Measurements from ENCODE around the gene PRR5. TPM values are rescaled to one million over a fixed set of nuclear protein-coding genes. Genes with fewer than 3 reads are reported as not detected.

The PRR5 gene
- total RNA-seq, 4 donors from 2014 or later, result 0.29 to 20.0 (median 10.8) TPM

GRCh38 chr22:44689915-44690524 is 12.0 kb upstream of the PRR5 start:
- no peaks in the 10 kb centered on the region for H3K9me3 ChIP-seq
- H3K27ac ChIP-seq, result no peak overlapping the region
- no peak overlapping the region for H3K4me3 ChIP-seq
- H3K27me3 ChIP-seq, result no peaks in the 10 kb centered on the region
- H3K4me1 ChIP-seq, result no peaks in the 10 kb centered on the region
- H3K36me3 ChIP-seq, result no peaks in the 10 kb centered on the region
- DNase-seq, result no peak
- intact Hi-C loops (cut with DNase I; ENCODE audit: low total_unique reads), result no loop called here
- no peak for TF ChIP-seq POLR2A (IDR thresholded peaks at IDR 0.05)
- TF ChIP-seq, protein P1, sequence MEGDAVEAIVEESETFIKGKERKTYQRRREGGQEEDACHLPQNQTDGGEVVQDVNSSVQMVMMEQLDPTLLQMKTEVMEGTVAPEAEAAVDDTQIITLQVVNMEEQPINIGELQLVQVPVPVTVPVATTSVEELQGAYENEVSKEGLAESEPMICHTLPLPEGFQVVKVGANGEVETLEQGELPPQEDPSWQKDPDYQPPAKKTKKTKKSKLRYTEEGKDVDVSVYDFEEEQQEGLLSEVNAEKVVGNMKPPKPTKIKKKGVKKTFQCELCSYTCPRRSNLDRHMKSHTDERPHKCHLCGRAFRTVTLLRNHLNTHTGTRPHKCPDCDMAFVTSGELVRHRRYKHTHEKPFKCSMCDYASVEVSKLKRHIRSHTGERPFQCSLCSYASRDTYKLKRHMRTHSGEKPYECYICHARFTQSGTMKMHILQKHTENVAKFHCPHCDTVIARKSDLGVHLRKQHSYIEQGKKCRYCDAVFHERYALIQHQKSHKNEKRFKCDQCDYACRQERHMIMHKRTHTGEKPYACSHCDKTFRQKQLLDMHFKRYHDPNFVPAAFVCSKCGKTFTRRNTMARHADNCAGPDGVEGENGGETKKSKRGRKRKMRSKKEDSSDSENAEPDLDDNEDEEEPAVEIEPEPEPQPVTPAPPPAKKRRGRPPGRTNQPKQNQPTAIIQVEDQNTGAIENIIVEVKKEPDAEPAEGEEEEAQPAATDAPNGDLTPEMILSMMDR (IDR thresholded peaks at IDR 0.05), result no peak

GRCh38 chr22:44691796-44692661 is 10.0 kb upstream of the PRR5 start:
- H3K27me3 ChIP-seq, result no peaks in the 10 kb centered on the region
- no peak overlapping the region for H3K27ac ChIP-seq
- intact Hi-C loops (cut with DNase I; ENCODE audit: low total_unique reads), result no loop called here
- no peaks in the 10 kb centered on the region for H3K4me1 ChIP-seq
- H3K4me3 ChIP-seq, result no peak overlapping the region
- TF ChIP-seq POLR2A (IDR thresholded peaks at IDR 0.05), result no peak
- TF ChIP-seq, protein P1 (IDR thresholded peaks at IDR 0.05), result no peak
- DNase-seq, result no peak
- H3K36me3 ChIP-seq, result no peaks in the 10 kb centered on the region
- no peaks in the 10 kb centered on the region for H3K9me3 ChIP-seq

DNA sequence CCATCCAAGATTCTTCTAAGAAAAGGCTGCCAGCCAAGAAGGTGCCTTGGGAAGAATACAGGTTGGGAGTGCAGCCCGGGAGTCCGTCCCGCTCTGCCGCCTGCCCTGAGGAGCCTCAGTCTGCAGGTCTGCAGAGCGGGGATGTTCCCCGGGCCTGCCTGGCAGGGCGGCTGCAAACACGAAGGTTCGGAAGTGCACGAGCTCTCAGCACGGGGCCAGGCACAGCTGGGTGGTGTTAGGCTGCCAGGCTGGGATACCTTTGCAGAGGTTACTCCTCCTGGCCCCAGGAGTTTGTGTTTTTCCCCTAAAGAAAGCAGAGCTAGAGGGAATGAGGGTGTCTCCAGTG is 9.4 kb upstream of the PRR5 start:
- intact Hi-C loops (cut with DNase I; ENCODE audit: low total_unique reads), result no loop called here

GRCh38 chr22:44693145-44693544 is 8.9 kb upstream of the PRR5 start:
- H3K27ac ChIP-seq, result no peak overlapping the region
- intact Hi-C loops (cut with DNase I; ENCODE audit: low total_unique reads), result no loop called here

More for the DNA sequence above, 9.4 kb upstream of the PRR5 start:
- Histone ChIP-seq H3K9me3 (no peaks in the 10 kb centered on the region), H3K36me3 (no peaks in the 10 kb centered on the region), H3K27ac (no peak overlapping the region), H3K4me1 (peaks cover 0 to 2% of the 10 kb centered on the region in 2 donors), H3K4me3 (no peak overlapping the region), H3K27me3 (no peaks in the 10 kb centered on the region)
- TF ChIP-seq, protein P1 (IDR thresholded peaks at IDR 0.05), result no peak
- TF ChIP-seq POLR2A (IDR thresholded peaks at IDR 0.05), result no peak
- DNase-seq, result no peak

More at GRCh38 chr22:44693145-44693544, 8.9 kb upstream of the PRR5 start:
- Histone ChIP-seq H3K27me3 (no peaks in the 10 kb centered on the region), H3K9me3 (no peaks in the 10 kb centered on the region), H3K36me3 (no peaks in the 10 kb centered on the region), H3K4me3 (no peak overlapping the region), H3K4me1 (peaks cover 0 to 7% of the 10 kb centered on the region in 2 donors)
- TF ChIP-seq POLR2A (IDR thresholded peaks at IDR 0.05), result no peak
- TF ChIP-seq, protein P1 (IDR thresholded peaks at IDR 0.05), result no peak
- DNase-seq, result no peak
